PC-9 (cell line): Measurements from ENCODE around the gene TTC13. TPM values are rescaled to one million over a fixed set of nuclear protein-coding genes. Genes with fewer than 3 reads are reported as not detected.
"Not testable (repeated sequence)": the region's sequence is repeated elsewhere in the genome, so short reads cannot be mapped to it uniquely, and the experiment has no call there.

Experiments used
- BruUV-seq: library from RNA; stranded (reverse); fragments of 400-500 nt; replicated peaks from 2 replicates; lab custom pipeline; 2021; lab: Mats Ljungman, UMichigan
- CTCF ChIA-PET: fragments of 300-600 bp; sonication (Branson Sonifier 250); formaldehyde crosslinking; loops from one replicate; lab custom pipeline; 2022; ENCODE audit warnings: antibody characterized with exemption; lab: Charles Lee
- POLR2A ChIA-PET: fragments of 300-600 bp; sonication (Branson Sonifier 250); formaldehyde crosslinking; loops from one replicate; lab custom pipeline; 2022; ENCODE audit warnings: antibody characterized with exemption; ENCODE audit not compliant: unreplicated experiment; lab: Charles Lee
- DNase-seq, 2 experiments: peaks; one replicate each; pipeline versions ENCODE4 v3.0.0 to v3.0.0-alpha.2; 2015 to 2022; ENCODE audit warnings: mixed read lengths in 1 of 2
- H2AFZ ChIP-seq: fragments of 200-600 bp; sonication (generic); 2 replicates; pipeline ENCODE4 v1.8.1; 2017; ENCODE audit warnings: antibody characterized with exemption
- H3F3A ChIP-seq: fragments of 200-600 bp; sonication (generic); 2 replicates; pipeline ENCODE4 v1.8.1; 2017; ENCODE audit warnings: antibody characterized with exemption, mild to moderate bottlenecking, low read depth; ENCODE audit not compliant: insufficient read depth
- H3K27ac ChIP-seq: fragments of 200-600 bp; sonication (generic); 2 replicates; pipeline ENCODE4 v1.6.1; 2016; ENCODE audit warnings: mixed run types
- H3K27me3 ChIP-seq: fragments of 200-600 bp; sonication (generic); 2 replicates; pipeline ENCODE4 v1.6.1; 2016; ENCODE audit warnings: low read depth, mixed run types; ENCODE audit not compliant: insufficient read depth
- H3K36me3 ChIP-seq: fragments of 200-600 bp; sonication (generic); 2 replicates; pipeline ENCODE4 v1.6.1; 2016; ENCODE audit warnings: low read depth, mixed run types
- H3K4me1 ChIP-seq: fragments of 200-600 bp; sonication (generic); replicated peaks from 2 replicates; pipeline ENCODE4 v1.6.1; 2016; ENCODE audit warnings: mixed run types; ENCODE audit not compliant: insufficient read depth
- H3K4me2 ChIP-seq: fragments of 200-600 bp; sonication (generic); 2 replicates; pipeline ENCODE4 v1.6.1; 2017; ENCODE audit warnings: mixed run types
- H3K4me3 ChIP-seq: fragments of 200-600 bp; sonication (generic); 2 replicates; pipeline ENCODE4 v1.6.1; 2016; ENCODE audit warnings: mixed run types
- H3K79me2 ChIP-seq: fragments of 200-600 bp; sonication (generic); 2 replicates; pipeline ENCODE4 v1.6.1; 2017; ENCODE audit warnings: low read depth, mixed run types
- H3K9me2 ChIP-seq: fragments of 200-600 bp; sonication (generic); 2 replicates; pipeline ENCODE4 v1.8.1; 2017; ENCODE audit warnings: mild to moderate bottlenecking; ENCODE audit not compliant: insufficient read depth
- H3K9me3 ChIP-seq: fragments of 200-600 bp; sonication (generic); 2 replicates; pipeline ENCODE4 v1.8.1; 2016; ENCODE audit warnings: low read depth; ENCODE audit not compliant: insufficient read depth
- H4K20me1 ChIP-seq: fragments of 200-600 bp; sonication (generic); 2 replicates; pipeline ENCODE4 v1.8.1; 2017; ENCODE audit not compliant: insufficient read depth
- EZH2 ChIP-seq: fragments of 200-600 bp; sonication (generic); IDR thresholded peaks from 2 replicates; pipeline ENCODE4 v1.8.0; 2017; ENCODE audit warnings: antibody characterized with exemption, low read depth
- intact Hi-C: fragments of 100-400 bp; cut with micrococcal nuclease; formaldehyde crosslinking; loops from one replicate; pipeline ENCODE4 v1.10.0; 2022; ENCODE audit not compliant: unreplicated experiment
- total RNA-seq: library from RNA; stranded (reverse); gene quantifications from 2 replicates; pipeline ENCODE4 v1.2.3, GENCODE V29; 2021
- TF ChIP-seq, protein P1 (sequence below): fragments of 200-600 bp; sonication (generic); conservative IDR thresholded peaks from 2 replicates; pipeline ENCODE4 v1.6.1; 2017; ENCODE audit warnings: mixed run types, antibody characterized with exemption, mild to moderate bottlenecking, moderate library complexity

The TTC13 gene
- total RNA-seq, 1 experiment from 2014 or later = 7.5 TPM

DNA sequence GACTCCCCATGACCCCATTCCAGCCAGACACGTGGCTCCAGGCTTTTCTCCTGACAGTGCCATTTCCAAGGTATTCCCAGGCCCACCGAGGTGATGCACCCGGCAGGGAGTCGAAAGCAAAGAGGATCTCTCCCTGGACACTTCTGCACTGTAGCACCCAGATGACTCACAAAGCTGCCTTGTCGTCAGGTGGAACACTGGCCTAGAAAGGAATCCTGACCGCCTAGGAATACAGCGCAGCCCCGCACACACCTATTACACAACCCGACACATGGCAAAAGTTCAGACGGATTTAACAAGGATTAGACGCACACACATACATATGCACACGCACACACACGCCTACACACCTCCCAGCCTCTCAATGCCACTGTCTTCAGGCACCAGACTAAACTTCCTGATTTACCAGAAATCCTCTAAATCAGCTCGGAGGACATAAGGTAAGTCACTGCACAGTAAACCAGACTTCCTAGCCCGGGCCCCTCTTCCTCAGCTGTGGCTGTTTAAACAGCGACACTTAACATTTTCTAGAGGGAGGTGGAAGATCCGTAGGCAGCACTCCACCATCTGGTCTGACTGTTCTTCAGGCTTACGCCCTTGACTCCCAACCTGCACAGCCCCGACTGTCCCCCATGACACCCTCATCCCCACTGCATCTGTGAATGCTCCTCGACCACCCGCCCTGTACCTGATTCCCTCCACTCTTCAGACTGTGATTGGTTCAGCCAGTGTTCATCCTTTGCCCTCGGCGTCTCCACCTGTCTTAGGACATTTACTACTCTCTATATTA lies 48.7 kb upstream of the TTC13 start:
- Histone ChIP-seq H3K4me3 (no peak overlapping the region), H3K79me2 (no peaks in the 10 kb centered on the region), H4K20me1 (no peaks in the 10 kb centered on the region), H3K9me2 (no peaks in the 10 kb centered on the region), H3K27ac (no peak overlapping the region), H3K36me3 (no peaks in the 10 kb centered on the region), H3K4me1 (no peaks in the 10 kb centered on the region), H3K9me3 (no peaks in the 10 kb centered on the region), H3K27me3 (0 out of 2 replicates have a peak, but pooled peaks cover 13% of the 10 kb centered on the region), H3F3A (no peaks in the 10 kb centered on the region), H3K4me2 (no peak overlapping the region), H2AFZ (no peak overlapping the region)
- intact Hi-C loops = no loop called here
- TF ChIP-seq EZH2 = no peak
- TF ChIP-seq, protein P1, sequence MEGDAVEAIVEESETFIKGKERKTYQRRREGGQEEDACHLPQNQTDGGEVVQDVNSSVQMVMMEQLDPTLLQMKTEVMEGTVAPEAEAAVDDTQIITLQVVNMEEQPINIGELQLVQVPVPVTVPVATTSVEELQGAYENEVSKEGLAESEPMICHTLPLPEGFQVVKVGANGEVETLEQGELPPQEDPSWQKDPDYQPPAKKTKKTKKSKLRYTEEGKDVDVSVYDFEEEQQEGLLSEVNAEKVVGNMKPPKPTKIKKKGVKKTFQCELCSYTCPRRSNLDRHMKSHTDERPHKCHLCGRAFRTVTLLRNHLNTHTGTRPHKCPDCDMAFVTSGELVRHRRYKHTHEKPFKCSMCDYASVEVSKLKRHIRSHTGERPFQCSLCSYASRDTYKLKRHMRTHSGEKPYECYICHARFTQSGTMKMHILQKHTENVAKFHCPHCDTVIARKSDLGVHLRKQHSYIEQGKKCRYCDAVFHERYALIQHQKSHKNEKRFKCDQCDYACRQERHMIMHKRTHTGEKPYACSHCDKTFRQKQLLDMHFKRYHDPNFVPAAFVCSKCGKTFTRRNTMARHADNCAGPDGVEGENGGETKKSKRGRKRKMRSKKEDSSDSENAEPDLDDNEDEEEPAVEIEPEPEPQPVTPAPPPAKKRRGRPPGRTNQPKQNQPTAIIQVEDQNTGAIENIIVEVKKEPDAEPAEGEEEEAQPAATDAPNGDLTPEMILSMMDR = no peak
- CTCF ChIA-PET = no interaction called here
- DNase-seq = no peak
- BruUV-seq = no TSS peak
- POLR2A ChIA-PET = no interaction called here

DNA sequence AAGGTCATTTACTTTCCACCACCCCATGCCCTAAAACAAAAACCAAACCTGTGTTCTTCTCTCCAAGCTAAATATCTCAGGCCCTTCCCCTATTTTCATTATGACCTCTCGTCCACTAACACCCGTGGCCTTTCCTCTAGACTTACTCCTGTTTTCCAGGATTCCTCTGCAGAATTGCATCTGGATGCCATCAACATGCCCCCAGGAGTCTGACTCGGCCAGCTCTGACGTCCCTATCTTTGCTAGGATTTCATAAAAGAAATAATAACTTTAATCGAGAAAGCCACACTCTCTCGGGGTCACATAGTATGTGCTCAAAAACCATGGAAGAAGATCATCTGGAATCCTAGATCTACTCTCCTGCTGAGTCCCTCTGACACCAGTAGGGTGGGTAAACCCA lies 47.9 kb upstream of the TTC13 start:
- no peak overlapping the region for H3K27ac ChIP-seq
- H3K27me3 ChIP-seq = 0 out of 2 replicates have a peak, but pooled peaks cover 13% of the 10 kb centered on the region
- intact Hi-C loops = no loop called here
- CTCF ChIA-PET = no interaction called here
- no peaks in the 10 kb centered on the region for H3K9me2 ChIP-seq
- H3F3A ChIP-seq = no peaks in the 10 kb centered on the region
- no peaks in the 10 kb centered on the region for H3K9me3 ChIP-seq
- H3K79me2 ChIP-seq = no peaks in the 10 kb centered on the region
- POLR2A ChIA-PET = no interaction called here
- H3K36me3 ChIP-seq = no peaks in the 10 kb centered on the region
- TF ChIP-seq, protein P1 = no peak
- no peak for TF ChIP-seq EZH2
- H3K4me1 ChIP-seq = no peaks in the 10 kb centered on the region
- DNase-seq = no peak
- no TSS peak for BruUV-seq
- H3K4me3 ChIP-seq = no peak overlapping the region
- H3K4me2 ChIP-seq = no peak overlapping the region
- no peaks in the 10 kb centered on the region for H4K20me1 ChIP-seq
- no peak overlapping the region for H2AFZ ChIP-seq

DNA sequence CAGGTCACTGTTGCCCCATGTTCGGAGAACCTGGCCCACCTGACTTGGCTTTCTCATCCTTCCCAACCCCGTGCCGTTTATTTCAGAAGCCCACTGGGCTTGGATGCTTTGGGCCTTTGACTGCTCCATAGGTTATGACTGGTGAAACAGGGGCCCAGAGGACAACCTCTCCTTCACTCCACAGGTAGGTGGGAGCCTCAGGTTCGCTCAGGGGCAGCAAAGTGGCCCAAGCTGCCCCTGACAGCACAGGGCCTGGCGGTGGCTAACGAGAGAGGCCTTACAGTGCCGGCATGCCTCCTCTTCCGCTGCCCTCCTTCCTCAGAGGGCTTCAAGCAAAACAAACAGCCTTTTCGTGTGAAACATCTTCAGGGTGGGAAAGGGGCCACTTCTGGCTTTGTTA lies 44.5 kb upstream of the TTC13 start:
- peaks cover 10% of the 10 kb centered on the region; the same call in 1 of the 2 replicates for H3K27me3 ChIP-seq
- no peak overlapping the region for H2AFZ ChIP-seq
- BruUV-seq = no TSS peak
- H3K27ac ChIP-seq = no peak overlapping the region
- no peak overlapping the region for H3K4me2 ChIP-seq
- TF ChIP-seq EZH2 = no peak
- TF ChIP-seq, protein P1 = no peak
- no peak overlapping the region for H3K4me3 ChIP-seq
- peaks cover 5% of the 10 kb centered on the region; the same call in 1 of the 2 replicates for H3K4me1 ChIP-seq
- no peaks in the 10 kb centered on the region for H4K20me1 ChIP-seq
- H3K79me2 ChIP-seq = no peaks in the 10 kb centered on the region
- POLR2A ChIA-PET = no interaction called here
- H3F3A ChIP-seq = no peaks in the 10 kb centered on the region
- H3K9me2 ChIP-seq = no peaks in the 10 kb centered on the region
- intact Hi-C loops = no loop called here
- no peak for DNase-seq
- CTCF ChIA-PET = no interaction called here
- H3K36me3 ChIP-seq = no peaks in the 10 kb centered on the region
- H3K9me3 ChIP-seq = no peaks in the 10 kb centered on the region

DNA sequence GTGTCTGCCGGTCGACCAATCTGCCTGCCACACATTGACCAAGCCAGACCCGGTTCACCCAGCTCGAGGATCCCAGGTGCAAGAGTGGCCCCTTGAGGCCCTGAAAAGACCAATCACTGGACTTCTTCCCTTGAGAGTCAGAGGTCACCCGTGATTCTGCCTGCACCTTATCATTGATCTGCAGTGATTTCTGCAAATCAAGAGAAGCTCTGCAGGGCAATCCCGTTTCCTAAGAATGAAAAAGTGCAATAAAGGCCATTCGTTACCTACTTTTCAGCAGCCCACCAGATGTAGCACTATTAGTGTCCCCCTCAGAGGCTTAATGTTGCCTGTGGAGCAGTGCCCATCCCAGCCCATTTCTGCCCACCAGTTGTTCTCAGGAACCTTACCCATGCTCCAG lies 43.9 kb upstream of the TTC13 start:
- H4K20me1 ChIP-seq, DNase-seq, H3K4me3 ChIP-seq, intact Hi-C loops, BruUV-seq, H3K4me2 ChIP-seq, H3K27ac ChIP-seq, H3K9me2 ChIP-seq, H3F3A ChIP-seq, CTCF ChIA-PET, H2AFZ ChIP-seq, POLR2A ChIA-PET, H3K9me3 ChIP-seq, H3K79me2 ChIP-seq, H3K4me1 ChIP-seq, H3K36me3 ChIP-seq: not testable (repeated sequence)
- peaks cover 10% of the 10 kb centered on the region; the same call in 1 of the 2 replicates for H3K27me3 ChIP-seq
